Fibroblast of the aortic adventitia (primary cell): Measurements from ENCODE around the gene PRC1. TPM values are rescaled to one million over a fixed set of nuclear protein-coding genes. Genes with fewer than 3 reads are reported as not detected.

ENCODE experiments used
- DNase-seq: peaks from one replicate; pipeline ENCODE4 v3.0.0-alpha.2; 2010; ENCODE audit warnings: low read depth
- H3K4me3 ChIP-seq: 2 replicates; pipeline ENCODE4 v1.5.1; 2011; ENCODE audit warnings: low read depth, mild to moderate bottlenecking, control low read depth, low read length, moderate library complexity
- CTCF ChIP-seq: IDR thresholded peaks from 2 replicates; pipeline ENCODE4 v1.5.1; 2011; ENCODE audit warnings: mild to moderate bottlenecking, low read length, control low read depth, inconsistent platforms; ENCODE audit not compliant: insufficient read depth
- small RNA-seq: library from RNA; depleted of rRNA; stranded (forward); fragments of <200 nt; gene quantifications from one replicate; pipeline ENCODE3, GENCODE V24; 2012
- total RNA-seq: library from RNA; depleted of rRNA; stranded (reverse); fragments of >200 nt; gene quantifications from 2 replicates; pipeline ENCODE4 v1.2.3, GENCODE V29; 2012; ENCODE audit warnings: low replicate concordance

PRC1 gene
- total RNA-seq, 1 donor: 109 TPM

DNA sequence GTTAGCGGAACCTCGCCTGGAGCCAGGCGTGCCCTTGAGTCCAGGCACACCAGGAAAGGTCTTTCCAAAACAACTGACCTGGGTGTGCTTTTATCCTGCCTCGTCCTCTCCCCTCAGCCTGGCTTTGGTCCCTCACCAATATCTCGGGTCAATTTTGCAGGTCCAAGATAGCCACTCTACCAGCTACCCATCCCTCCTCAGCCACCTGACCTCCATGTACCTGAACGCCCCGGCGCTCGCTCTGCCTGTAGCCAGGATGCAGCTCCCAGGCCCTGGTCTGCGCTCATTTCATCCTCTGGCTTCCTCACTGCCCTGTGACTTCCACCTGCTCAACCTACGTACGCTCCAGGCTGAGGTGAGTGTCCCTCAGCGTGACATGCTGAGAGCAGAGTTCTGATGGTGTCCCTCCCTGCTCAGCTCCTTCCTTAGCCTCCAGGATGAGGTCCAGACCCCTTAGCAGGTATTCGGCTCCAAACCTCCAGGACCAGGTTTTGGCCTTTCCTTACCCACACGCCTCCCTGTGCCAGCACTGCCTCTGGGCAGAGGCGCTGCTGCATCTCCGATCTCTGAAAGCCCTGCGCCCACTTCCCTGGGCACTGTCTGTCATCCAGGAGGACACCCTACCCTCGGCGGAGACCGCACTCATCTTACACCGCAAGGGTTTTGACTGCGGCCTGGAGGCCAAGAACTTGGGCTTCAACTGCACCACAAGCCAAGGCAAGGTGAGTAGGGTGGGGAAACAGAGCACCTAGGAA, 76.1 kb downstream of the PRC1 start:
- DNase-seq: no peak
- no peak overlapping the region for H3K4me3 ChIP-seq
- no peak for TF ChIP-seq CTCF

DNA sequence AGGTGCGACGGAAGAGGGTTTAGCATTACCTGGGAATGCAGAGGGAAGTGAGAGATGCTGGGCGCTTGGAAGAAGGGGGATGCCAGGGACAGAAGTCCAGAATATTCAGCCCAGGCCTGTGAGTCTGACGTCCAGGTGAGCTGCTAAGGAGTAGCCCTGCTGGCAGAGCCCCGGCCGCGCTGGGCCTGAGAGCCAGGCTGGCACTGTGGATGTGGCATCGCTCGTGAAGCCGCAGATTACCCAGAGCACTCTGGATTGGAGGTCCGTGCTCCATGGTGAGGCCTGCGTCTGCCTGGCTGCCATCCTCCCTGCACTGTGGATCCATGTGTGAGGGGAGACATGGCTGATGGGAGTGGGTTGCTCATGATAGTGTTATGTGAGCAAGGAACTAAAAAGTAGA, 76.8 kb downstream of the PRC1 start:
- DNase-seq: no peak
- TF ChIP-seq CTCF: no peak
- no peak overlapping the region for H3K4me3 ChIP-seq

GRCh38 chr15:90916461-90916860, 77.9 kb downstream of the PRC1 start:
- DNase-seq: no peak
- no peak overlapping the region for H3K4me3 ChIP-seq
- no peak for TF ChIP-seq CTCF

Small RNA genes within 50 kb of the gene (small RNA-seq; reads per million reads assigned to genes)
- gene RF00019: not detected

Other genes with a start within 250 kb of the PRC1 start
- gene FURIN, start 125.9 kb downstream of the PRC1 start, total RNA-seq: 45.0 and 67.4 TPM in 2 replicates
- gene FES, start 110.0 kb downstream of the PRC1 start, total RNA-seq: 19.0 and 23.1 TPM in 2 replicates
- gene MAN2A2, start 91.2 kb downstream of the PRC1 start, total RNA-seq: 5.2 and 11.0 TPM in 2 replicates
- gene HDDC3, start 62.0 kb downstream of the PRC1 start, total RNA-seq: 4.3 and 12.9 TPM in 2 replicates
- gene UNC45A, start 59.2 kb downstream of the PRC1 start, total RNA-seq: 66.5 and 75.6 TPM in 2 replicates
- gene RCCD1, start 39.7 kb downstream of the PRC1 start, total RNA-seq: 10.1 and 22.7 TPM in 2 replicates
- gene VPS33B, start 28.1 kb upstream of the PRC1 start, total RNA-seq: 5.3 and 31.2 TPM in 2 replicates
- gene SV2B, start 105.7 kb upstream of the PRC1 start, total RNA-seq: 0.08 TPM in 1 of 2 replicates, not detected in the other